GM12891 (cell line): ENCODE measurements around the gene PDHX. TPM values are rescaled to one million over a fixed set of nuclear protein-coding genes. Genes with fewer than 3 reads are reported as not detected.
A peak's percentile ranks its signal among the peaks of the same experiment; 100 is the strongest.

ENCODE experiments used
- DNase-seq: peaks from one replicate; pipeline ENCODE4 v3.0.0; 2011; ENCODE audit warnings: low spot score; ENCODE audit not compliant: insufficient read length
- FAIRE-seq: peaks from 2 replicates; lab custom pipeline; 2011; peaks lifted over from hg19 to GRCh38; lab: Jason Lieb, UNC
- PAX5 ChIP-seq: IDR thresholded peaks from 2 replicates; pipeline ENCODE4 v1.6.1; 2011; ENCODE audit warnings: low read length, moderate library complexity, mild to moderate bottlenecking; ENCODE audit not compliant: insufficient read depth, severe bottlenecking
- POLR2A ChIP-seq: IDR thresholded peaks from 2 replicates; pipeline ENCODE4 v1.6.1; 2011; ENCODE audit warnings: low read depth, low read length, control low read depth
- POLR2AphosphoS5 ChIP-seq: IDR thresholded peaks from 2 replicates; pipeline ENCODE4 v1.6.1; 2011; ENCODE audit warnings: low read depth, low read length, control low read depth
- POU2F2 ChIP-seq: IDR thresholded peaks from 2 replicates; pipeline ENCODE4 v1.6.1; 2011; ENCODE audit warnings: low read depth, mild to moderate bottlenecking, control low read depth, low read length, moderate library complexity
- SPI1 ChIP-seq: IDR thresholded peaks from 2 replicates; pipeline ENCODE4 v1.6.1; 2011; ENCODE audit warnings: low read depth, low read length, control low read depth
- TAF1 ChIP-seq: IDR thresholded peaks from 2 replicates; pipeline ENCODE4 v1.6.1; 2011; ENCODE audit warnings: low read depth, low read length, control low read depth
- polyA plus RNA-seq: library from polyadenylated mRNA; unstranded; fragments of >200 nt; gene quantifications from one replicate; pipeline ENCODE4 v1.2.1, GENCODE V29; 2012; ENCODE audit warnings: low read depth, missing spikeins, inconsistent platforms; ENCODE audit not compliant: missing spikeins

The PDHX gene
- 16.9 TPM for polyA plus RNA-seq

- FAIRE-seq (peak; percentile 98), DNase-seq (peak; percentile 94)
- TF ChIP-seq SPI1 (no peak), POU2F2 (peak; percentile 81), POLR2AphosphoS5 (peak; percentile 90), TAF1 (peak; percentile 85; the same call in 1 of the 2 replicates), POLR2A (peak; percentile 98), PAX5 (no peak)
These were observed at the start of gene PDHX, which contains the start of gene APIP for GRCh38 chr11:34916015-34916842. PDHX (plus strand) TSS chr11:34916618; CDS start chr11:34916656, 38 bp downstream. APIP (minus strand) TSS chr11:34916379; CDS start chr11:34916284, 95 bp downstream.

GRCh38 chr11:34869425-34869824, 47.0 kb upstream of the PDHX start:
- no peak for TF ChIP-seq POU2F2
- no peak for TF ChIP-seq PAX5
- TF ChIP-seq POLR2AphosphoS5: no peak
- TF ChIP-seq TAF1: no peak
- no peak for TF ChIP-seq POLR2A
- no peak for TF ChIP-seq SPI1
- no peak for FAIRE-seq
- no peak for DNase-seq

GRCh38 chr11:34870548-34871196, 45.7 kb upstream of the PDHX start:
- DNase-seq (no peak), FAIRE-seq (no peak)
- no peak for TF ChIP-seq POLR2A
- TF ChIP-seq SPI1: peak; percentile 54; the same call in 1 of the 2 replicates

- FAIRE-seq: no peak
- DNase-seq: no peak
- no peak for TF ChIP-seq TAF1
- TF ChIP-seq POLR2A: no peak
- TF ChIP-seq SPI1: no peak
- TF ChIP-seq POU2F2: no peak
- no peak for TF ChIP-seq POLR2AphosphoS5
- no peak for TF ChIP-seq PAX5
These were observed 42.2 kb upstream of the PDHX start for GRCh38 chr11:34874202-34874601.

- TF ChIP-seq POLR2AphosphoS5 (no peak), POLR2A (no peak), TAF1 (no peak), PAX5 (no peak), POU2F2 (no peak), SPI1 (no peak)
- DNase-seq (no peak), FAIRE-seq (no peak)
These were observed 38.9 kb upstream of the PDHX start for GRCh38 chr11:34877375-34877975.

GRCh38 chr11:34881900-34882299, 34.5 kb upstream of the PDHX start:
- no peak for TF ChIP-seq SPI1
- TF ChIP-seq PAX5: no peak
- no peak for DNase-seq
- FAIRE-seq: no peak

GRCh38 chr11:34886609-34887008, 29.8 kb upstream of the PDHX start:
- TF ChIP-seq POU2F2 (no peak), PAX5 (no peak), POLR2AphosphoS5 (no peak), TAF1 (no peak), POLR2A (no peak)
- DNase-seq (no peak), FAIRE-seq (no peak)

GRCh38 chr11:34887260-34887659, 29.2 kb upstream of the PDHX start:
- TF ChIP-seq PAX5: no peak
- no peak for TF ChIP-seq POLR2AphosphoS5
- no peak for TF ChIP-seq SPI1
- FAIRE-seq: no peak
- DNase-seq: no peak

GRCh38 chr11:34890089-34890488, 26.3 kb upstream of the PDHX start:
- FAIRE-seq (peak; percentile 35), DNase-seq (no peak)
- no peak for TF ChIP-seq POLR2A
- no peak for TF ChIP-seq PAX5

- FAIRE-seq (no peak), DNase-seq (no peak)
- TF ChIP-seq TAF1 (no peak), POLR2AphosphoS5 (no peak), PAX5 (no peak), POU2F2 (no peak), POLR2A (no peak), SPI1 (no peak)
These were observed 25.6 kb upstream of the PDHX start for GRCh38 chr11:34890812-34891211.
